Liver (tissue), 9 donors: ENCODE results near the gene KDELR3. TPM values are rescaled to one million over a fixed set of nuclear protein-coding genes. Genes with fewer than 3 reads are reported as not detected.

Experiments used
- DNase-seq: peaks from one replicate; pipeline ENCODE4 v3.0.0-alpha.2; 2017; ENCODE audit warnings: low spot score
- H3K27ac ChIP-seq, 2 donors: one replicate each; pipeline ENCODE4 v1.7.0; 2013; ENCODE audit warnings: inconsistent platforms in 2 of 2, low read length in 2 of 2, control low read depth in 1 of 2, low read depth in 1 of 2, mild to moderate bottlenecking in 1 of 2
- H3K27me3 ChIP-seq, 4 donors: one replicate each; pipeline versions ENCODE4 v1.6.1 to v1.7.0; 2013; ENCODE audit warnings: low read length in 3 of 4, inconsistent platforms in 1 of 4, mild to moderate bottlenecking in 1 of 4, moderate library complexity in 1 of 4; ENCODE audit not compliant: control insufficient read depth in 4 of 4, insufficient read depth in 4 of 4
- H3K36me3 ChIP-seq, 4 donors: one replicate each; pipeline versions ENCODE4 v1.6.1 to v1.7.0; 2013; ENCODE audit warnings: low read length in 3 of 4, mild to moderate bottlenecking in 3 of 4, low read depth in 1 of 4, moderate library complexity in 1 of 4; ENCODE audit not compliant: control insufficient read depth in 4 of 4, insufficient read depth in 3 of 4
- H3K4me1 ChIP-seq, 4 donors: one replicate each; pipeline versions ENCODE4 v1.6.1 to v1.7.0; 2013; ENCODE audit warnings: low read length in 3 of 4, mild to moderate bottlenecking in 3 of 4, moderate library complexity in 1 of 4; ENCODE audit not compliant: control insufficient read depth in 4 of 4, insufficient read depth in 4 of 4
- H3K4me3 ChIP-seq, 3 donors: one replicate each; pipeline versions ENCODE4 v1.6.1 to v1.7.0; 2013; ENCODE audit warnings: low read length in 3 of 3, control low read depth in 1 of 3, low read depth in 1 of 3, mild to moderate bottlenecking in 1 of 3
- H3K9ac ChIP-seq, 2 donors: one replicate each; pipeline ENCODE4 v1.7.0; 2013; ENCODE audit warnings: low read length in 2 of 2, mild to moderate bottlenecking in 2 of 2, moderate library complexity in 2 of 2, control low read depth in 1 of 2, low read depth in 1 of 2
- H3K9me3 ChIP-seq, 4 donors: one replicate each; pipeline versions ENCODE4 v1.6.1 to v1.7.0; 2013; ENCODE audit warnings: low read length in 3 of 4; ENCODE audit not compliant: control insufficient read depth in 4 of 4
- ATF3 ChIP-seq: IDR thresholded peaks from 2 replicates; pipeline ENCODE4 v1.6.1; 2016; ENCODE audit warnings: antibody characterized with exemption
- EGR1 ChIP-seq, 2 donors: IDR thresholded peaks; 2 replicates each; pipeline ENCODE4 v1.6.1; 2016 to 2018; ENCODE audit warnings: antibody characterized with exemption in 2 of 2, low read depth in 2 of 2
- FOXA1 ChIP-seq: IDR thresholded peaks from 2 replicates; pipeline ENCODE4 v1.6.1; 2016; ENCODE audit warnings: antibody characterized with exemption
- FOXA2 ChIP-seq: IDR thresholded peaks from 2 replicates; pipeline ENCODE4 v1.6.1; 2016; ENCODE audit warnings: antibody characterized with exemption
- GABPA ChIP-seq, 2 donors: IDR thresholded peaks in 1 of 2; conservative IDR thresholded peaks in 1 of 2; 2 replicates each; pipeline ENCODE4 v1.6.1; 2016; ENCODE audit warnings: antibody characterized with exemption in 2 of 2, mild to moderate bottlenecking in 1 of 2, moderate library complexity in 1 of 2
- HNF4A ChIP-seq, 2 donors: conservative IDR thresholded peaks; 2 replicates each; pipeline ENCODE4 v1.6.1; 2016; ENCODE audit warnings: antibody characterized with exemption in 2 of 2, mild to moderate bottlenecking in 2 of 2
- HNF4G ChIP-seq: IDR thresholded peaks from 2 replicates; pipeline ENCODE4 v1.6.1; 2016; ENCODE audit warnings: antibody characterized with exemption
- JUND ChIP-seq, 2 donors: IDR thresholded peaks; 2 replicates each; pipeline ENCODE4 v1.6.1; 2016; ENCODE audit warnings: antibody characterized with exemption in 2 of 2
- NR2F2 ChIP-seq: IDR thresholded peaks from 2 replicates; pipeline ENCODE4 v1.6.1; 2016; ENCODE audit warnings: antibody characterized with exemption
- RAD21 ChIP-seq, 2 donors: IDR thresholded peaks; 2 replicates each; pipeline ENCODE4 v1.6.1; 2016; ENCODE audit warnings: antibody characterized with exemption in 2 of 2, mild to moderate bottlenecking in 2 of 2
- RXRA ChIP-seq, 2 donors: IDR thresholded peaks; 2 replicates each; pipeline ENCODE4 v1.6.1; 2017 to 2018; ENCODE audit warnings: antibody characterized with exemption in 2 of 2, mild to moderate bottlenecking in 1 of 2
- TAF1 ChIP-seq: conservative IDR thresholded peaks from 2 replicates; pipeline ENCODE4 v1.6.1; 2016; ENCODE audit warnings: antibody characterized with exemption, mild to moderate bottlenecking
- YY1 ChIP-seq: IDR thresholded peaks from 2 replicates; pipeline ENCODE4 v1.6.1; 2016; ENCODE audit warnings: antibody characterized with exemption, mild to moderate bottlenecking
- WGBS: extraction: QIAGEN DNeasy Blood & Tissue Kit; methylation state at CpG from one replicate; pipeline ENCODE4 v1.1.7; 2013; 5-methylcytosine and 5-hydroxymethylcytosine counted together
- polyA plus RNA-seq, 2 donors: library from polyadenylated mRNA; stranded (reverse) in 1 of 2; unstranded in 1 of 2; fragments of 200-250 nt in 1 of 2; fragments of >200 nt in 1 of 2; fragmentation: Nextera tagmentation in 1 of 2; extraction: Ambion mirVana in 1 of 2; gene quantifications; one replicate each; pipeline versions ENCODE4 v1.2.1 to v1.2.3, GENCODE V29; 2013 to 2015
- total RNA-seq, 2 donors: library from RNA; depleted of rRNA; stranded (reverse); fragments of >200 nt; gene quantifications; one replicate each; pipeline ENCODE4 v1.2.3, GENCODE V29; 2014
- TF ChIP-seq, protein P1 (sequence below): IDR thresholded peaks from 2 replicates; pipeline ENCODE4 v1.6.1; 2016; ENCODE audit warnings: antibody characterized with exemption
- TF ChIP-seq, protein P2 (sequence below): IDR thresholded peaks from 2 replicates; pipeline ENCODE4 v1.6.1; 2016; ENCODE audit warnings: antibody characterized with exemption, mild to moderate bottlenecking
- TF ChIP-seq, protein P3 (sequence below): fragments of 150-350 bp; IDR thresholded peaks from 2 replicates; pipeline ENCODE4 v1.5.1; 2017; ENCODE audit warnings: improper control_type of control experiment, low read depth, low read length; ENCODE audit not compliant: missing input control
- TF ChIP-seq, protein P4 (sequence below): IDR thresholded peaks from 2 replicates; pipeline ENCODE4 v1.6.1; 2016; ENCODE audit warnings: antibody characterized with exemption
- donor health status: healthy.
- donor health status: healthy.
- donor health status: healthy.
- donor health status: healthy.
- donor health status: healthy.

Gene KDELR3
- total and polyA plus RNA-seq, 4 donors: 3.5 to 12.8 (median 9.5) TPM

GRCh38 chr22:38489561-38490145, 21.8 kb downstream of the KDELR3 start:
- TF ChIP-seq GABPA (IDR thresholded peaks at IDR 0.05 in 1 of 2, conservative IDR thresholded peaks at IDR 0.05 in 1 of 2) (no peak), JUND (IDR thresholded peaks at IDR 0.05) (no peak), RXRA (IDR thresholded peaks at IDR 0.05) (no peak), NR2F2 (no peak), RAD21 (IDR thresholded peaks at IDR 0.05) (no peak)
- TF ChIP-seq, protein P1, sequence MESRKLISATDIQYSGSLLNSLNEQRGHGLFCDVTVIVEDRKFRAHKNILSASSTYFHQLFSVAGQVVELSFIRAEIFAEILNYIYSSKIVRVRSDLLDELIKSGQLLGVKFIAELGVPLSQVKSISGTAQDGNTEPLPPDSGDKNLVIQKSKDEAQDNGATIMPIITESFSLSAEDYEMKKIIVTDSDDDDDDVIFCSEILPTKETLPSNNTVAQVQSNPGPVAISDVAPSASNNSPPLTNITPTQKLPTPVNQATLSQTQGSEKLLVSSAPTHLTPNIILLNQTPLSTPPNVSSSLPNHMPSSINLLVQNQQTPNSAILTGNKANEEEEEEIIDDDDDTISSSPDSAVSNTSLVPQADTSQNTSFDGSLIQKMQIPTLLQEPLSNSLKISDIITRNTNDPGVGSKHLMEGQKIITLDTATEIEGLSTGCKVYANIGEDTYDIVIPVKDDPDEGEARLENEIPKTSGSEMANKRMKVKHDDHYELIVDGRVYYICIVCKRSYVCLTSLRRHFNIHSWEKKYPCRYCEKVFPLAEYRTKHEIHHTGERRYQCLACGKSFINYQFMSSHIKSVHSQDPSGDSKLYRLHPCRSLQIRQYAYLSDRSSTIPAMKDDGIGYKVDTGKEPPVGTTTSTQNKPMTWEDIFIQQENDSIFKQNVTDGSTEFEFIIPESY: no peak
- no peak overlapping the region for H3K4me3 ChIP-seq
- no peaks in the 10 kb centered on the region for H3K27me3 ChIP-seq
- WGBS: 87% methylated on average over 7 of the region's 7 CpGs
- H3K4me1 ChIP-seq: peaks cover 2 to 5% (median 2%) of the 10 kb centered on the region in 4 donors
- no peaks in the 10 kb centered on the region for H3K9me3 ChIP-seq
- H3K36me3 ChIP-seq: peaks cover 27 to 78% (median 73%) of the 10 kb centered on the region in 4 donors
- H3K9ac ChIP-seq: no peak overlapping the region
- no peak for DNase-seq
- H3K27ac ChIP-seq: peak overlapping the region in 1 of 2 donors; percentile 11

GRCh38 chr22:38490475-38490874, 22.6 kb downstream of the KDELR3 start:
- WGBS: 47% methylated on average over 2 of the region's 2 CpGs
- DNase-seq: no peak
- Histone ChIP-seq H3K4me3 (no peak overlapping the region), H3K4me1 (peaks cover 2 to 5% (median 2%) of the 10 kb centered on the region in 4 donors), H3K9ac (peak overlapping the region; percentile 15 to 41), H3K27me3 (no peaks in the 10 kb centered on the region), H3K36me3 (peaks cover 27 to 78% (median 74%) of the 10 kb centered on the region in 4 donors), H3K9me3 (no peaks in the 10 kb centered on the region), H3K27ac (peak overlapping the region; percentile 81 to 92)
- no peak for TF ChIP-seq GABPA (IDR thresholded peaks at IDR 0.05 in 1 of 2, conservative IDR thresholded peaks at IDR 0.05 in 1 of 2)
- TF ChIP-seq, protein P2, sequence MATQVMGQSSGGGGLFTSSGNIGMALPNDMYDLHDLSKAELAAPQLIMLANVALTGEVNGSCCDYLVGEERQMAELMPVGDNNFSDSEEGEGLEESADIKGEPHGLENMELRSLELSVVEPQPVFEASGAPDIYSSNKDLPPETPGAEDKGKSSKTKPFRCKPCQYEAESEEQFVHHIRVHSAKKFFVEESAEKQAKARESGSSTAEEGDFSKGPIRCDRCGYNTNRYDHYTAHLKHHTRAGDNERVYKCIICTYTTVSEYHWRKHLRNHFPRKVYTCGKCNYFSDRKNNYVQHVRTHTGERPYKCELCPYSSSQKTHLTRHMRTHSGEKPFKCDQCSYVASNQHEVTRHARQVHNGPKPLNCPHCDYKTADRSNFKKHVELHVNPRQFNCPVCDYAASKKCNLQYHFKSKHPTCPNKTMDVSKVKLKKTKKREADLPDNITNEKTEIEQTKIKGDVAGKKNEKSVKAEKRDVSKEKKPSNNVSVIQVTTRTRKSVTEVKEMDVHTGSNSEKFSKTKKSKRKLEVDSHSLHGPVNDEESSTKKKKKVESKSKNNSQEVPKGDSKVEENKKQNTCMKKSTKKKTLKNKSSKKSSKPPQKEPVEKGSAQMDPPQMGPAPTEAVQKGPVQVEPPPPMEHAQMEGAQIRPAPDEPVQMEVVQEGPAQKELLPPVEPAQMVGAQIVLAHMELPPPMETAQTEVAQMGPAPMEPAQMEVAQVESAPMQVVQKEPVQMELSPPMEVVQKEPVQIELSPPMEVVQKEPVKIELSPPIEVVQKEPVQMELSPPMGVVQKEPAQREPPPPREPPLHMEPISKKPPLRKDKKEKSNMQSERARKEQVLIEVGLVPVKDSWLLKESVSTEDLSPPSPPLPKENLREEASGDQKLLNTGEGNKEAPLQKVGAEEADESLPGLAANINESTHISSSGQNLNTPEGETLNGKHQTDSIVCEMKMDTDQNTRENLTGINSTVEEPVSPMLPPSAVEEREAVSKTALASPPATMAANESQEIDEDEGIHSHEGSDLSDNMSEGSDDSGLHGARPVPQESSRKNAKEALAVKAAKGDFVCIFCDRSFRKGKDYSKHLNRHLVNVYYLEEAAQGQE: no peak

DNA sequence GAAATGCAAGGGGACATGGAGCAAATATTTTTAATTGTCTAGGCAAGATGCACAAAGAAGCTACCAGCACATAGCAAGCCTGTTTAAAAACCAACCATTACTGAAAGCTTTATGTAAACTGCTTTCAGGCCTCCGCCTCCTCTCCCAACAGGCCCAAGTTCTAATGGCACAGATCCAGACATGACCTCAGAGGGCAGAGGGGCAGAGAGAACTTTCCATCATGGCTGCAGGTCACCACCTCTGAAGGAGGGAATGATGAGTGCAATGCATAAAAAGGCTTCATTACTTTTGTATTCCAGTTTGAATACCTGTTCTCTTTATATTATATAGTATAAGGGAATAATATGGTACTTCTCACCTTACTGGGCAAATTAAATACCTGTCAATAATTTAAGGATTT, 23.0 kb downstream of the KDELR3 start:
- peak; percentile 65 for DNase-seq
- H3K36me3 ChIP-seq: peaks cover 27 to 79% (median 75%) of the 10 kb centered on the region in 4 donors
- no peaks in the 10 kb centered on the region for H3K27me3 ChIP-seq
- peak overlapping the region; percentile 81 to 92 for H3K27ac ChIP-seq
- no peaks in the 10 kb centered on the region for H3K9me3 ChIP-seq
- peaks cover 2 to 5% (median 2%) of the 10 kb centered on the region in 4 donors for H3K4me1 ChIP-seq
- 23% methylated on average over 1 of the region's 1 CpG for WGBS
- H3K9ac ChIP-seq: peak overlapping the region in 1 of 2 donors; percentile 41
- H3K4me3 ChIP-seq: no peak overlapping the region
- TF ChIP-seq ATF3 (peak; percentile 57), TAF1 (no peak), NR2F2 (peak; percentile 97), RAD21 (IDR thresholded peaks at IDR 0.05) (peak; percentile 32 to 50), FOXA2 (peak; percentile 72), HNF4G (peak; percentile 61), FOXA1 (peak; percentile 25), YY1 (peak; percentile 97), EGR1 (IDR thresholded peaks at IDR 0.05; ENCODE audit: low read depth in 2 of 2) (peak in 1 of 2 donors; percentile 81), JUND (IDR thresholded peaks at IDR 0.05) (peak; percentile 99), GABPA (IDR thresholded peaks at IDR 0.05 in 1 of 2, conservative IDR thresholded peaks at IDR 0.05 in 1 of 2) (peak in 1 of 2 donors; percentile 36), HNF4A (conservative IDR thresholded peaks at IDR 0.05) (peak; percentile 89 to 95)
- TF ChIP-seq, protein P3, sequence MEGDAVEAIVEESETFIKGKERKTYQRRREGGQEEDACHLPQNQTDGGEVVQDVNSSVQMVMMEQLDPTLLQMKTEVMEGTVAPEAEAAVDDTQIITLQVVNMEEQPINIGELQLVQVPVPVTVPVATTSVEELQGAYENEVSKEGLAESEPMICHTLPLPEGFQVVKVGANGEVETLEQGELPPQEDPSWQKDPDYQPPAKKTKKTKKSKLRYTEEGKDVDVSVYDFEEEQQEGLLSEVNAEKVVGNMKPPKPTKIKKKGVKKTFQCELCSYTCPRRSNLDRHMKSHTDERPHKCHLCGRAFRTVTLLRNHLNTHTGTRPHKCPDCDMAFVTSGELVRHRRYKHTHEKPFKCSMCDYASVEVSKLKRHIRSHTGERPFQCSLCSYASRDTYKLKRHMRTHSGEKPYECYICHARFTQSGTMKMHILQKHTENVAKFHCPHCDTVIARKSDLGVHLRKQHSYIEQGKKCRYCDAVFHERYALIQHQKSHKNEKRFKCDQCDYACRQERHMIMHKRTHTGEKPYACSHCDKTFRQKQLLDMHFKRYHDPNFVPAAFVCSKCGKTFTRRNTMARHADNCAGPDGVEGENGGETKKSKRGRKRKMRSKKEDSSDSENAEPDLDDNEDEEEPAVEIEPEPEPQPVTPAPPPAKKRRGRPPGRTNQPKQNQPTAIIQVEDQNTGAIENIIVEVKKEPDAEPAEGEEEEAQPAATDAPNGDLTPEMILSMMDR: no peak
- TF ChIP-seq, protein P1: no peak
- TF ChIP-seq, protein P4, sequence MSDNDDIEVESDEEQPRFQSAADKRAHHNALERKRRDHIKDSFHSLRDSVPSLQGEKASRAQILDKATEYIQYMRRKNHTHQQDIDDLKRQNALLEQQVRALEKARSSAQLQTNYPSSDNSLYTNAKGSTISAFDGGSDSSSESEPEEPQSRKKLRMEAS: no peak
